Mucosa of rectum (tissue), 2 donors: ENCODE data around the gene PIK3C2A.

ENCODE experiments used
- H3K27ac ChIP-seq, 2 donors: one replicate each; pipeline ENCODE4 v1.7.0; 2013; ENCODE audit warnings: inconsistent platforms in 2 of 2, low read depth in 2 of 2, low read length in 2 of 2
- H3K27me3 ChIP-seq, 2 donors: one replicate each; pipeline ENCODE4 v1.7.0; 2013; ENCODE audit warnings: low read length in 2 of 2; ENCODE audit not compliant: control insufficient read depth in 2 of 2, insufficient read depth in 2 of 2
- H3K36me3 ChIP-seq, 2 donors: one replicate each; pipeline ENCODE4 v1.7.0; 2013; ENCODE audit warnings: low read length in 2 of 2; ENCODE audit not compliant: control insufficient read depth in 2 of 2, insufficient read depth in 2 of 2
- H3K4me1 ChIP-seq, 2 donors: one replicate each; pipeline ENCODE4 v1.7.0; 2013; ENCODE audit warnings: low read length in 2 of 2, mild to moderate bottlenecking in 1 of 2; ENCODE audit not compliant: control insufficient read depth in 2 of 2, insufficient read depth in 2 of 2
- H3K4me3 ChIP-seq, 2 donors: one replicate each; pipeline ENCODE4 v1.7.0; 2013; ENCODE audit warnings: low read length in 2 of 2
- H3K9ac ChIP-seq, 2 donors: one replicate each; pipeline ENCODE4 v1.7.0; 2013; ENCODE audit warnings: low read length in 2 of 2, low read depth in 1 of 2, mild to moderate bottlenecking in 1 of 2
- H3K9me3 ChIP-seq, 2 donors: one replicate each; pipeline ENCODE4 v1.7.0; 2013; ENCODE audit warnings: low read length in 2 of 2; ENCODE audit not compliant: control insufficient read depth in 2 of 2
- donor health status: healthy.
- donor health status: Normal muscosa, but diverticular disease.

Gene PIK3C2A

DNA sequence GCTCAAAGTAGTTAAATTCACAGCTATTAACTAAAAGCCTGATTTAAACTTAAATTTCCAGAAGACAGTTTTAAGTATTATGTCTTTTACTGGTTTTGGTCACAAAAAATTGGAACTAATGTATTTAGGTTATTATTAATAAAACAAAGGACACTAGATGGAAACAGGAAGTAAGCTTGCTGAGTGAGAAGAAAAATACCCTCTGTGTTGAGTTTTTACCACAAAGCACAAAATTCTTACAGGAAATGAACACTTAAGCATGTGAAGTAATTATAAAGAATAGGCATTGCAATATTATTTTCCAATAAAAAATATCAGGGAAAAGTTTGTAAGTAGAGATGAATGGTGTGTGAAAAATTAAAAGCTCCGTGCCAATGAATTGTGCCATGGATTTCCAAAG lies 46.3 kb downstream of the PIK3C2A start:
- Histone ChIP-seq H3K27me3 (no peaks in the 10 kb centered on the region), H3K36me3 (no peaks in the 10 kb centered on the region), H3K4me1 (peaks cover 3 to 15% of the 10 kb centered on the region in 2 donors), H3K4me3 (no peak overlapping the region), H3K9me3 (no peaks in the 10 kb centered on the region), H3K9ac (no peak overlapping the region), H3K27ac (peak overlapping the region in 1 of 2 donors; percentile 35)

DNA sequence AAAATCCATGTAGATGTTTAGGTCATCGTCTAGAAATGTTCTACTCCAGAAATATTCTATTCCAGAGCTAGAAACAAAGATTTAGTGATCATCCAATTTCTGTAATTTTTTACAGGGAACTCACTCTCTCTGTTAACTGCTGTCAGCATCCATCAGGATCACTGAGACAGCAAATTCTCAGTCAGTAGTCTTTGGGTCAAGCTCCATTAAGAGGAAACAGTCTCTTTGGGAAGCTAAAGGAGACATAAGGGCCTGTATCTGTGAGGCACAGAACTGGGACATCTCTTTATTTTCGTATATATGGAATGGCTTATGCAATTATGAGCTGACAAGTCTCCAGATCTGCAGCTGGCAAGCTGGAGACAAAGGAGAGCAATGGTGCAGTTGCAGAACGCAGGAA lies 48.3 kb downstream of the PIK3C2A start:
- Histone ChIP-seq H3K9ac (no peak overlapping the region), H3K36me3 (no peaks in the 10 kb centered on the region), H3K27ac (no peak overlapping the region), H3K4me3 (no peak overlapping the region), H3K4me1 (peaks cover 0 to 5% of the 10 kb centered on the region in 2 donors), H3K9me3 (no peaks in the 10 kb centered on the region), H3K27me3 (no peaks in the 10 kb centered on the region)
